Fibroblast of skin of left biceps (primary cell): ENCODE data around the gene ARHGEF2.
"Not testable (repeated sequence)": the region's sequence is repeated elsewhere in the genome, so short reads cannot be mapped to it uniquely, and the experiment has no call there.

ENCODE experiments used
- DNase-seq, 2 experiments: peaks; one replicate each; pipeline ENCODE4 v3.0.0-alpha.2; 2013; ENCODE audit warnings: low read depth in 2 of 2

The ARHGEF2 gene

DNA sequence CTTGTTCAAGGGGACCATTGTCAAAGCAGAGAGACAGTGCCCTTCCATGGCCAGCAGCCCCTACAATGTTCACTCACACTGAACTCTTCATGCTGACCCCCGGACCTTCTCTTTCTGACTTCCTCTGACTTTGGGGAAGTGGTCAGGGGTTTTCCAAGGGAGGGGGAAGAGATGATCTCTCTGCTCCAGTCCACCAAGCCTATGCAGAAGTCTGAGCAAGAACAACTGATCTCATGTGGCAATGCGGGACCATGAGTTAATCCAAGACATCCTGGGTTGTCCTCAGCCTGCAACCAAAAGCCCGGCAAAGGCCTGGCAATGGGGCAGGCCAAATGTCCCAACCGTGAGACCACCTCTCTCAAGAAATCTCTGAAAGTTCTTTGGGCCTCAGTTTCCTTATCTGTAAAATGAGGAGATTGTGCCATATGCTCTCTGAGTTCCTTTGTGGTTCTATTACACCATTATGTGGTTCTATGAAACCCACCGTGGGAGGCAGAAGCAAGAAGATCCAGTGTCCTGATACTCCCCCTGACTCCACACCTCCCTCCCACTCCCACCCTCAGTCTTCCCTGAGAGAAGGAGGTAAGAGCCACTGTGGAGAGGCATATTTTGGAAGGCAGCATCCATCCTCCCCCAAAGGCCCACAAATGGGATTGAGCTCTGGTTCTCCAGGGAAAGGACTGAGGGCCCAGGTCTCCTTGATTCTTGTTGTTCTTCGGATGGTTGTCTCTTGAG lies 11.8 kb upstream of the ARHGEF2 start:
- no peak for DNase-seq

DNA sequence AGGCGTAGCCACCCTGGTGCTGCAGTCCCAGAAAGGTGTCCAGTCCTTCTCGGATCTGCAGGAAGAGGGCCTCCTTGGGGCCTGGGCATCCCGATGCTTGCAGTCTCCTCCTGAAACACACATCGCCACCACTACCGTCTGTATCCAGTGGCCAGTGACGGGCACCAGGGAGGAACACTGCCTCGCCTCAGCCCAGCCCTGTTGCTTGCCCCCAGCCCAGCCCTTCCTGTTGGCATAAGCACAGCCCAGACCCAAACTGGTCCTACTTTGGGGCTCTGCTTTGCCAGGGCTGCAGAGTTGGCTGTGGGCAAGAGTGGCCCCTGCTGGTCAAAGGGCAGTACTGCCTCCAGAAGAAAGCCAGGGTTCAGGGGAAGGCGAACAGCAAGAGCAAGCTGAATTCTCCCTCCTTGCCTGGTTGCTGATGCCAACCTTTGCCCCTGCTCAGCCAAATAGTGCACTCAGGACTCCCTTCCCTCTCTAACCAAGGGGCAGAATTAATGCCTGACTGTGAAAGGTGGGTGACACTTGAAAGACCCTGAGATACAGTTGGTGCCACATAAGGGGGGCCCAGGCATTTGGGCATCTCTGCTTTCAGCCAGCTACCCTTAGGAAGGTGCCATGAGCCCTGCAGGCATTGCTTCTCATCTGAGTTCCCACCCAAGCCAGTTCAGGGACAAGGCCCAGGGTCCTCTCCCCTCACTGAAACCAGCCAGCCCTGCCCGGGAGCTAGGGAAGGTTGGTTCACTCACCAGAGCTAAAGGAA lies 11.1 kb upstream of the ARHGEF2 start:
- no peak for DNase-seq

DNA sequence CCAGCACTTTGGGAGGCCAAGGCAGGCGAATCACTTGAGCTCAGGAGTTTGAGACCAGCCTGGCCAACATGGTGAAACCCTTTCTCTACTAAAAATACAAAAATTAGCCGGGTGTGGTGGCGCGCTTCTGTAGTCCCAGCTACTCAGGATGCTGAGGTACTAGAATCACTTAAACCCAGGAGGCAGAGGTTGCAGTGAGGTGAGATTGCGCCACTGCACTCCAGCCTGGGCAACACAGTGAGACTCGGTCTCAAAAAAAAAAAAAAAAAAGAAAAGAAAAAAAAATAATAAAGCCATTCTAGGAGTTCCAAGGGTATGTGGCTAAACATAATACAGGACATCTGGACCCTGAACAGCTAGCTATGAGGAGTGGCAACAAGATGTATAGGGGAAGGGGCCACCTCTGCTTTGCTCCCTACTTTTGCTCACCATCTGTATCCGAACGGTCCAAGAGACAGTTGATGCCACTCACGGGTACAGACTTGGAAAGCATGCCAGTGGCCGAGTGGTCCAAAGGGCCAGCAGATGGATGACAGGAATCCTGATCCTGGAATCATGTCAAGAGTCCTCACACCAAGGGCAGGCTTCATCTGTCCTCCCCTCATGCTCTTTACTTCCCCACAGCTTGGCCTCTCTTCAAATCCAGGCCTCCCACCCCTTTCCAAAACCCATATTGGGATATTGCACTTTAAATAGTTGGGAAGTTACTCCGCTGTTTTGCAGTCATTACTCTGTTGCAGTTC lies 6.7 kb upstream of the ARHGEF2 start:
- not testable (repeated sequence) for DNase-seq

DNA sequence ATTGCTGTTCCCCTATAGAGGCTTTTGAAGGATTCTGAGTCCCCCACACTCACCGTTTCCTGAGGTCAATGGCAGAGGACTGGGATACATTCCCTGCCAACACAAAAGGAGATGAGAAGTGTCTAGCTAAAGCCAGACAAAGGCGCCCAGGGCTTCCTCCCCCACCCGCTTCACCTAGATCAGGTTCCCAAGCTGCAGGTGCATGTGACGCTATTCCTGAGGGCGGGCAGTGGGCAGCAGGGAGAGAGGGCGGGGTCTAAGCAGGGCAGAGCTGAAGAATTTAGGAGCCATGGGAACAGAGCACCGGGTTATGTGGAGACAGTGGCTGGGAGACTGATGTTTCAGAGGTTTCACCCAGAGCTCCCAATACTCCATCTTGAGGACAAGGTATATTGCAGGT lies 6.0 kb upstream of the ARHGEF2 start:
- no peak for DNase-seq

DNA sequence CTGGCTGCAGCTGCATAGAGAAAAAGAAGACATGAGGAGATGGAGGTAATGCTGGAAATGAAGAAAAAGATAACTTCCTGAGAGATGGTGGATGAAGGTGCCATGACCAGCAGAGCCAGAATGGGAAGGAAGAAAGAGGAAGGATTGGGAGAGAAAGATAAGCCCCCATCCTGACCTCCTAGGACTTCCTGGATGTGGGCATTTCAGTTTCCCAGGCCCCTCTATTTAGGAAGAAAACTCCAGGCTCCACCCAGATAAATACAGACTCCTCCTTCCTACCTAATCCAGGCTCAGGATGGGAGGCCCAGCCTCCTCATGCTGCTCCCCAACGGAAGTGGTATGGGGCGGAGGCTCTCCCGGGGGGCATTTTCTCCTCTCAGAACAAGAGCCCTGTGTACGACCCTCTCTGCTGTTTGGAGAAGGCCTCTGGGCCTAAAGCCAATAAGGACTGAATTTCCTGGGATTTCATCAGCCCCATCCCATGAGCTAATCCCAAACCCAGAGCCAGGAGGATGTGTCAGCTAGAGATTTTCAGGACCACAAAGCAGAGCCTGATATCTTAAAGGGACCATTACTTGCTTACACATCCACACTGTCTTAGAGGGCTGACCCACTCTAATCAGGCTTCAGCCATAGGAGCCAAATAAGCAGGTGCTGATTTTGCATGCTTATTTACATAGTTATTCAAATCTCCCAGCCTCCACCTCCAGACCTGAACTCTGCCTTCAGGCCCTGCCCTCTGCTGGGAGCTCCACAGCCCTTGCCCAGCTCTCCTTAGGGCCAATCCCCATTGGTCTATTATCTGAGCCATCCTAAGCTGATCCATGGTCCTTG lies 5.1 kb upstream of the ARHGEF2 start:
- peak; percentile 100 for DNase-seq

DNA sequence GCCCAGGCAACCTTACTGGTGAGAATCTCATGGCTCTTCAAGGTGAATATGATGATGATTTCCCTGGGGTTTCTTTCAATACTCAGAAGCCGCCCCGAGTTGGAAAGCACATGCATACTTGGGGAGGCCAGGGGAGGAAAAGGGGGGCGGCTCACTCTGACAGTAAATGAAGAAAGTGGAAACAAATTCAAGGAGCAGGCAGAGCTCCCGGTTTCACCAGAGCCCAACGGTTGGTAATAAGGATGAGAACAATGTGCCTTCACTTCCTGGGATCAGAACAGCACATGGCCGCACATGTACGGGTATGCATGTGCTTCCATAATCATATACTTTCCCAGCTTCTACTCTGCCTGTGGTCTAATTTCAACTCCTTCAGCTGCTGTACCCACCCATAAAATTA lies 3.8 kb upstream of the ARHGEF2 start:
- no peak for DNase-seq

DNA sequence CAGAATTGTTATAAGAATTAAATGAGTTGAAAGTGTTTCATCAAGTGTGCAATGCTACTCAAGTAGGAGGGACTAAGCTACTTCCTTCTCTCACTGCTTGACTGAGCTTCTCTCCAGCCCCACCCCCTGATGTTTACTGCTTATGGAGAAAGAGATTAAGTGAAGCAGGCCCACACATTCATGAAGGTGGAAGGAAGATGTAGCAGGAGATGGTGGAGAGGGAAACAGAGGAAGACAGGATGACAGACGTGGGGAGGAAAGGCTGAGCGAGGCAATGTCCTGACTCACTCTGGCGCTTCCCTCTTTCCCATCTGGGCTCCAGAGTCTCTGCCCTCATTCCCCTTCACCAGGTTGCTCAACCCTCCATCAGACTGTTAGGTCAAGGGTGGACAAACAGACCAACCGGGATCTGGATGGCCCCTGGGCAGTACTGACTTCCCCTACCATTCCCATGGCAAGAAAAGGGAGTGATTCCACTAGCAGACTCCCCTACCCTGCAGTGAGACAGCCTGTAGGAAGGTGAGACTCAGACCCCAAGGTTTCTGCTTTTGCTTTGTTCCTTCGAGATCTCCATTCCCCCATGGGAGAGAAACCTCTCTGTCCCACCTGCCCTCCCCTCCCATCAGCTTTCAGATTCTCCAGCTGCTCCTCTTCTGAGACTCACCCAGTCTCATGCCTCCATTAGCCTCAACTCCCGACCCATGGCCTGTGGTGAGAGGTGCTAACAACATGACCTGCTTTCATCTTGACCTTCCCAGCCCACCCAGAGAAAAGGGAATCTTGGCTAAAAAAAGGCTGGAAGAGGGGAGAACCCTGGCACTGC lies 3.1 kb upstream of the ARHGEF2 start:
- peak in 1 of 2 experiments; percentile 36 for DNase-seq

DNA sequence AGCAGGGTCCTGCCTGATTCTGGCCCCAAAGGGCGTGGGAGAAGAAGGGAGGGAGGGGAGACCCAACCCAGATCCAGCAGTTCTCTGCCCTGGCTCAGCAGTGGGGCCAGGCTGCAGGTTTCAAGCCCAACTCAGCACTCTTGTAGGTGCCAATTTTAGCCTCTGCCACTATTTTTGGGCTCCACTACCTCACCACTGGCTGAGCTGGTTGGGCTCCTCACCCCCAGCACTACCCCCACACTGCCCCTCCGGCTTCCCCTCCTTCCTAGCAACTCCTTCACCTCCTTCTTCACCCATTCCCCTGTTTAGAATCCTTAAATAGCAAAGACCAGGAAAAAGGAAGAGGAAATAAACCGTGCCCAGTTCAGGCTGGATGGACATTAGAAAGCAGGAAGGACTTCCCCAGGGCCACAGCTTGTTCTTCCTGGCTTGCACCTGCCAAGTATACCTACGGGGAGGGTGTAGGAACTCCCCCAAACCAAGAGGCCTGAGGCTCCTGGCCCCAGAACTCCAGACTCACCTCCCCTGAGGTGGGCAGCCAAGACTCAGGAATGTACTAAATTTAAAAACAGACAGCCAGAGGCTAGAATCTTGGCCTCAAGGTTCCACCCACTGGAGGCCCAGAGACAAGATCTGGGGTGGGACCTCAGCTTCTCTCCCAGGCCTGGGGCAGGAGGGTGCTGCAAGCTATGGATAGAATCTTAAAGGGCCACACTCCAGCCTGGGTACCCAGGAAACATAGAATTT lies 1.4 kb upstream of the ARHGEF2 start:
- DNase-seq = no peak

DNA sequence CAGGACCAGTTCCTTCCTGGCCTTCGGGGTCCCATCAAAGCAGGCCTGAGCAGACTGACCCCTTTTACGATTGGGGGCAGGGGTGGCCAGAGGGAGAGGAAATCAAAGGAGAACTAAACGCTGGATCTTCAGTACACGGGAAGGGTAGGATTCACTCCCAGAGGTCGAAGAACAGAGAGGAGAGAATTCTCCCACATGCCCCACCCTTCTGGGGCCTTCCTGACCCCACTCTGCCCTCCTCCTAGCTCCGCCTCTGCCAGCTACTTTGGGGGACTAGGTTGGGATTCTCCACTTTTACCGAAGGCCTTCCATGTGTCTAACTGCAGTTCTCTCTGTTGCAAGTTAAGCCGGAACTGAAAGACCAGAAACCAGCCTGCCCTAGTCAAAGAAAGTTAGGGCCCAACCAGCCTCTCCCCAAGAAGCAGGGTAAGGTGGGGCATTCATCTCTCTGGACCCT lies 654 bp upstream of the ARHGEF2 start:
- DNase-seq = no peak

DNA sequence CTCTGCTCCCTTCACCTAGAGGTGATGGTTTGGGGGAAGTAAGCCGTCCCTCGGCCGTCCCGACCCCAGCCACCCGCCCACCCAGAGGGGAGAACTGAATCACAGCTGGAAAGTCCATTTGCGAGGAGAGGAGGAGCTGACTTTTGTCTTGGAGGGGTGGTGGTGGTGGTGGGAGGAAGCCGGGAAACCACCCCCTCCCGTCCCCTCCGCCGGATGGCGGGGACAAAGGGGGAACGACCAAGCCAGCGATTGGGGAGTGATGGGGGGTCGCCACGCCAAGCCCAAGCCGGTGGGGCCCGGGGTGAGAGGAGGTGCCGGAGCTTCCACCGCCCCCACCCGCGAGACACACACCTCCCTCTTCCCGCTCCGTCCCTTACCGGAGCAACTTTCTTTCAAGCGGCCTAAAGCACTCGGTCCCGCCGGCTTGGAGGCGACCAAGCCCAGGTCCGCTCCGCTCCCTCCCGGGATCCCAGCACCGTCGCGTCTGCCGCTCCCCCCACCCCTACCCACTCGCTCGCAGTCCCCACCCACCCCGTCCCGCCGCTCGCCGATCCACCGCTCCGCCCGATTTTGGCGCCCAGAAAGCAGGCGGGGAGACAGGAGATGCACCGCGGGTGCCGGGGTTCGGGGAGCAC lies 540 bp downstream of the ARHGEF2 start:
- no peak for DNase-seq

DNA sequence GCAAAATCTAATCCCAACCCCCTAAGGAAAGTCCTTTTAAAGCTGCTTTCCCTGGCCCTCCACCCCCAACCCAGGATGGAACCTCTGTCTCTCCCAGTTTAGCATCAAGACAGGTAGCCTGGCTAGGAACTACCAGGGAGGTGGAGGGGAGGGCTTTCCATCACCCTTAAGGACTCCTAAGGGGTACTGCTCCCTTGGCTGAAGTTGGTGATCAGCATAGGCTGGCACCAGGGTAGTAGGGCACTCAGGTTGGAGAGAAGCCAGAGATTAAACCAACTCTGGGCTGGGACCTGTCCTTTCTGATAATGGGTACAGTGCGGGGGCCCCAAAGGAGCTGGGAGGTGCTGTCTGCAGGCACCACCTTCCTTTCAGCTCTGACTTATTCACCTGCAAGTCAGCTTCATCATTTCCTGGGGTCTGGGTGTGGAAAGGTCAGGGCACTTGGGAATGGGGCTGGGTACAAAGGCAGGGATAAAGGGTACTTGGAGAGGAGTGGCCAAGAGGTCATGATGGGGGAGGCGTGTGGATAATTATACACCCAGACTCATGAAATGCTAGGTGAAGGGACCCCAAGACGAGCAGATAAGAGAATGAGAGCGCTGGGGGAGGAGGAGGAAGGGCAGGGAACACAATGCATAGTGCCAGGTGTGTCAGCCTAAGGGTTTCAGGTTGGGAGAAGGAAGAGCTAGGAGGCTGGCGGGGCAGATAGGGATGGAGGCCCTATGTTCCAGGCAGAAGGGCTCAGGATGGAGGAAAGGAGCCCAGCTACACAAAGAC lies 1.2 kb downstream of the ARHGEF2 start:
- no peak for DNase-seq

DNA sequence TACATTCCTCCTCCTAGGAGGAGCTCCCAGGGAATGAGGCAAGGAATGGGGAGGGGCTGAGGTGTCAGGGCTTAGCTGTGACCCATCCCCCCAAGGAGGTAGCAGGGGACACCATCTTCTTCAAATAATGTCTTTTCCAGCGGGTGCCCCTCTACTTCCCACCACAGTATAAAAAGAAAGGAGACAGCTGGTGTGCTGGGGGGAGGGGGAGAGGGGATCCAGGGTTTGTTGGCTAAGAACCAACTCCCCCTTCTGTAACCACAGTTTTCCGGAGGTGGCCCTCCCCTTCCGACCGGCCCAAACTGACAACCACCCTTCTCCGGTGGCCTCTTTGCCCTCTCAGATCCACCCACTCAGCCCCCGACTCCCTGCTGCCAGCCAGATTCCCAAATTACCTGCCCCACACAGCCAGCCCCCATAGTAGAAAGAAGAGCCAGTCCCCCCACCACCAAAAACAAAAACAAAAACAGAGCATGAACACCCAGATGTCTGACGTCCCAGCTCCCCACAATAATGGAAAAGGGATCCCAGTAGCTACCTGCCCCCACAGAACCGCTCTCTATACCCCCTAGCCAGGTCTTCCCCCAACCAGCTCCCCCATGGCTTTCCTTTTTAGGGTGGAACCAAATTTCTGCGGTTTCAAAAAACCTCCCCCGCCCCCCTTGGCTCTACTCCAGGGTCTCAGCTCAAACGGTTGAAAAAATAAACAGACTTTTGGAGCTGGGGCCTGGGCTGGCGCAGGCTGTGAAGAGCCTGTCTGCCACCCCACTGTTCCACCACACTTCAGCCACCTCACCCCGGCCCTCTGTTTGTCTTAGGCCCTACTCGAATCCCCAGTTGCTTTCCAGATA lies 2.1 kb downstream of the ARHGEF2 start:
- DNase-seq = peak; percentile 64 to 65

DNA sequence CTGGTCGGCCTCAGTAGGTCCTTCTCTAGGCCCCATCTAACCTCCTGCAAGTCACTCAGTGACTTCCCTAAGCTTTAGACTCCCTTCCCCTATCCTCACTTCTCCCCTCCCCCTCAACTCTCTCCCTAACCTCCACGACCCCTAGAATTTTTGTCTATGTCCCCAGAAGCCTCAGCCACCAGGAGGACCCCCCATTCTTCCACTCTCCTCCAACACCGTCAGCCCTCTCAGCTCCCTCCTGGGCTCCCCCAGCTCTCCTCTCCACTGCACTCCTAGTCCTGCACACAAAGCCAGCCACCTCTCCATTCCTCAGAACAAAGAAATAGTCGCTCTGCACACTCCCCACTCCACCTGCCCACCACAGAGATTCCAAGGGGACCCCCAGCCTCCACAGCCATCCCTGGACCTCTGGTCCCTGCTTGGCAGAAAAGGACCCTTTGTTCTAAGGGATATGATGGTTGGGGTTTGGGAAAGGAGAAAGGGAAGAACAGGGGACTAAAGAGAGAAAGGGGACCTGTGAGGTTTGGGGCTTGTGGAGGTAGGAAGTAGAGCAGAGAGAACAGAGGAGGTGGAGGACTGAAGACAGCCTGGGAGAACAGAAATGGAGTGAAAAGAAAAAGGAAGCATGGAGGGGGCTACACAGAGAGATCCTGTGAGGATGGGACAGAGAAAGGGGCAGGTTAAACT lies 2.8 kb downstream of the ARHGEF2 start:
- no peak for DNase-seq

DNA sequence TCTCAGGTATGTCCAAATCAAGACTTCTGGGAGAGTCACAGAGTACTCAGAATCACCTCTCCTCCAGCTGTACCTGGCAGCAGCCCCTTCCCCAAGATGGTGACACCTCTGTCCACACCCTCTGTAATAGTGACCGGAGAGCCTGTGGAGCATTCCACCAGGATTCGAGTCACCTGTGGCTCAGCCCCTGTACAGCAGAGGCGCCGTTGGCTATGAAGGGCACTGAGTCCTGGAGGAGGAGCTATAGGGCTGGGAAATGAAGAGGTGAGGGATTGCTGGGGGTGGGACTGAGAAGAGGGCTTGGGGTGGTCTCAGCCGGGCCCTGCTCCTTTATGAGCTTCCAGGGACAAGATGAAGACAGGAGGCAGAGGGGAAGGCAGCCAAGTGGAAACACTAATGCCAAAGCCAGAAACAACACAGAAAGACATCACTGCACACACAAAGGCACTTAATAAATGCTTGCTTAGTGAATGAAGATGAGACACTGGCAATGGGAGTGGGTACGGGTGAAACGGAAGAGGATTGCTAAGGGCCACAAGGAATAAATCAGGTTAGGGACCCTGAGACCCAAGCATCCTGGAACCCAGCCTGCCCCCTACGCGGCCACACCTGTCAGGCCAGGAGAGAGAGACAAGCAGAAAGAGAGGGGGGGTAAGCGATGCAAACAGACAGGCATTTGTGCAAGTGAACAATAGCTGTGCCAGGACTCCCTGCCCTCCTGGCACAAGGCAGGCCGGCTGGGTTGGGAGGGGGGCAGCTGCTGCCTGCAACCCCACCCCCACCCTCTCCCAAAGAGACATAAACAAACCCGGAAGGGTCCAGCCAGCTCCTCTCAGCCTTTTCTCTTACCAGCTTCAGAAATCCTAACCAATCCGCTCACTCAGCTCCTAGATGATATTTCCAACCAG lies 3.9 kb downstream of the ARHGEF2 start:
- DNase-seq = no peak

DNA sequence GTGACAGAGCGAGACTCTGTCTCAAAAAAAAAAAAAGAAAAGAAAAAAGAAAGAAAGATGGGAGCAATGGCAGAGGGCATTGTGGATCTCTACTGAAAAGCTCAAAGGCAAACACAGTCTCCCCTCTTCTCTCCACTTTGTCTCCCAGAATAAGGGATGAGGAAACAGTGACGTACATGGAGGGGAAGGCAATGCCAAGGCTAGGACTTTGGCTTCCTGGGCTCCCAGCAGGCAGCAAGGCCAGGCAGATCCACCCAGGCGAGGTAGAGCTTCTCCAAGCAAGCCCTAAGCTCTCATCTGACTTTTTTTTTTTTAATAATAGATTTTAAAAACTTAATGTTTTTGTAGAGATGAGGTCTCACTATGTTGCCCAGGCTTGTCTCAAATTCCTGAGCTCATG lies 4.6 kb downstream of the ARHGEF2 start:
- DNase-seq = no peak
